ENCODE data around the gene SNTB2. TPM values are rescaled to one million over a fixed set of nuclear protein-coding genes. Genes with fewer than 3 reads are reported as not detected.

Gene SNTB2

GRCh38 chr16:69351309-69352027 lies 164.5 kb downstream of the SNTB2 start, which contains the start of gene TMED6:
Gene TMED6, minus strand, starts transcription at chr16:69351786. Its CDS starts 33 bp downstream, at chr16:69351753.
- Histone ChIP-seq H2BK15ac (ENCODE audit: low read depth, poor library complexity, severe bottlenecking) (no peak within 1 kb of the TSS), H2BK12ac (ENCODE audit: low read length in 2 of 2) (no peak within 1 kb of the TSS), H3K27ac (ENCODE audit: low read length, poor library complexity, severe bottlenecking) (no peak within 1 kb of the TSS)

More at GRCh38 chr16:69351309-69352027, 164.5 kb downstream of the SNTB2 start, which contains the start of gene TMED6:
- Histone ChIP-seq H4K8ac (ENCODE audit: low read length) (no peak within 1 kb of the TSS), H2AK5ac (ENCODE audit: low read length, severe bottlenecking) (no peak within 1 kb of the TSS), H4K91ac (ENCODE audit: low read length) (no peak within 1 kb of the TSS), H3K36me3 (ENCODE audit: control insufficient read depth in 1 of 2, insufficient read depth in 2 of 2, low read depth in 1 of 2, low read length in 2 of 2) (peaks cover 22 to 41% of the 10 kb centered on the region in 2 experiments), H2AFZ (ENCODE audit: low read depth, low read length) (no peak within 1 kb of the TSS), H3K4me3 (ENCODE audit: insufficient read depth in 1 of 2, low read depth in 1 of 2, low read length in 2 of 2) (no peak within 1 kb of the TSS), H3K4me2 (ENCODE audit: low read length, poor library complexity, severe bottlenecking) (no peak within 1 kb of the TSS), H3K4me1 (ENCODE audit: control insufficient read depth, insufficient read depth, low read depth, low read length) (peaks cover 3% of the 10 kb centered on the region), H3K4ac (ENCODE audit: low read depth in 1 of 2, low read length in 2 of 2) (no peak within 1 kb of the TSS), H3K79me1 (replicated peaks; ENCODE audit: low read length, poor library complexity, severe bottlenecking) (peaks cover 2% of the 10 kb centered on the region), H3K23ac (ENCODE audit: low read length in 2 of 2) (no peak within 1 kb of the TSS), H3K9me3 (ENCODE audit: control insufficient read depth, low read length) (no peaks in the 10 kb centered on the region), H3K18ac (ENCODE audit: low read depth in 1 of 2, low read length in 2 of 2) (no peak within 1 kb of the TSS), H3K9ac (ENCODE audit: low read length) (no peak within 1 kb of the TSS), H3K27me3 (ENCODE audit: control insufficient read depth in 1 of 2, insufficient read depth in 1 of 2, low read length in 2 of 2) (no peaks in the 10 kb centered on the region), H2BK120ac (ENCODE audit: low read depth, low read length) (no peak within 1 kb of the TSS), H2BK5ac (ENCODE audit: low read depth, low read length, poor library complexity, severe bottlenecking) (no peak within 1 kb of the TSS), H3K14ac (ENCODE audit: low read length in 2 of 2) (no peak within 1 kb of the TSS)
- DNase-seq: no peak
- 95% methylated on average over 12 of the region's 12 CpGs for WGBS

Small RNAs within 50 kb of the gene (small RNA-seq; reads per million reads assigned to genes)
- gene RF00019 (ENCODE audit: low read depth) (not detected), gene RNU6-22P (ENCODE audit: low read depth) (not detected)
